H7 (cell line): ENCODE measurements around the gene DPH1. TPM values are rescaled to one million over a fixed set of nuclear protein-coding genes. Genes with fewer than 3 reads are reported as not detected.
A peak's percentile ranks its signal among the peaks of the same experiment; 100 is the strongest.

Experiments
- DNase-seq: peaks from one replicate; pipeline ENCODE4 v3.0.0; 2012
- H3K27me3 ChIP-seq: 2 replicates; pipeline ENCODE4 v1.6.0; 2011; ENCODE audit warnings: mild to moderate bottlenecking, low read length; ENCODE audit not compliant: control insufficient read depth, insufficient read depth
- H3K36me3 ChIP-seq: replicated peaks from 2 replicates; pipeline ENCODE4 v1.5.1; 2011; ENCODE audit warnings: low read length; ENCODE audit not compliant: control insufficient read depth, insufficient read depth
- H3K4me3 ChIP-seq: 2 replicates; pipeline ENCODE4 v1.5.1; 2011; ENCODE audit warnings: low read depth, mild to moderate bottlenecking, control low read depth, low read length, moderate library complexity; ENCODE audit not compliant: insufficient read depth
- total RNA-seq: library from RNA; depleted of rRNA; stranded (reverse); fragments of >200 nt; shearing (Covaris generic); gene quantifications from 2 replicates; pipeline ENCODE4 v1.2.3, GENCODE V29; 2014

DPH1 gene
- total RNA-seq, 1 experiment from 2014 or later, result 37.0 TPM

GRCh38 chr17:2017274-2017941, 12.5 kb upstream of the DPH1 start:
- H3K4me3 ChIP-seq, result no peak overlapping the region
- peaks cover 4% of the 10 kb centered on the region for H3K27me3 ChIP-seq
- H3K36me3 ChIP-seq, result no peaks in the 10 kb centered on the region
- no peak for DNase-seq

DNA sequence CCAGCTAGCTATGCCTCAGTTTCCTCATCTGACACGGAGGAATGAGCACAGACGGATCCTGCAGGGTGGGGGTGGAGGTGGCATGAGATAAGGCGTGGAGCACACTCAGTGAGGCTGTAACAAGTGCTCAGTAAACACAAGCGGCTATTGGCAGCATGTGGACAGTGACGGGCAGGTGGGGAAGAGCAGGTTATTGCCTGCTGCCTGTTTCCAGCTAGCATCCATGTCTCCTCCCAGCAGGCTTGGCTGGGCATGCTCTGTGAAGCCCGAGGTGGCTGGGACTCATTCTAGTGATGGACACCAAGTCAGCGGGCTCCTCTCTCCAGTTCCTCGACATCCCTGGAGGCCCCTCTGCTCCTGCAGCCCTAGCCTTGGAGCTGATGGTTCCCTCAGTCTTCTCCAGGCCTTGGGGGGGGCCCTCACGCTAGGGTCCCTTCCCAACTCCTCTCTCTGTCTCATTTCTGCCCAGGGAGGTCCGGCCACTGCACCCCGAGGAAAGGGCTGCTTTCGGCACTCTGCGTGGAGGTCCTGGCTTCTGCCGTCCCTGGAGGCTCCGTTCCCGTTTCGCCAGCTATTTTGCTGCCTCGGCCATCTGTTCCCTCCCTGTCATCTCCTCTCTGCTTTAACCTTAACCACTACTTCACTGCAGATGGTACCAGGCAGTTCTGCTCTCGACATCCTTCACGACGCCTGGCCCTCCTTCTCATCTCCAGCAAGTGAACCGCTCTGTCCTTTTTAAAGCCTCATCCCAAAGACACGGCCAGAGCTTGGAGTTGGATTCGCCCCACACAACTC, 11.0 kb upstream of the DPH1 start:
- Histone ChIP-seq H3K4me3 (no peak overlapping the region), H3K27me3 (peaks cover 18% of the 10 kb centered on the region), H3K36me3 (no peaks in the 10 kb centered on the region)
- no peak for DNase-seq

DNA sequence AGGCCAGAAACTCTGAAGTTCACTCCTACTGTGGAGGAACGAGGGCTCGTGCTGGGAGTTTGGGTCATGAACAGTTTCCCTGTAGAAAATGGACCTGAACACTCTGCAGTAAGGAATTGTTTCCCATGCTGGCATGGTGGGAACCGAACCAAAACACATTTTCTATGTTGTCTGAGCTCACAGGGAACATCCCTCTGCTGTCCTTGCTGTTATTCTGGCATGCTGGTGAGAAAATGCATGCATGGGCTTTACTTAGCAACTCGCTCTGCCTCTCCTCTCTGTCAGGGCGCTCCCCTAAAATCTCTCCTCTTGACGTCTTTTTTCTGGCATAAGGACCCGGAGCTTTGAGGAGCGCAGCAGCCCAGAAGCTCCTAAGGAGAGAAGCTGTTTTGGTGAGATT, 10.2 kb upstream of the DPH1 start:
- Histone ChIP-seq H3K4me3 (no peak overlapping the region), H3K27me3 (peaks cover 27% of the 10 kb centered on the region), H3K36me3 (no peaks in the 10 kb centered on the region)
- no peak for DNase-seq

DNA sequence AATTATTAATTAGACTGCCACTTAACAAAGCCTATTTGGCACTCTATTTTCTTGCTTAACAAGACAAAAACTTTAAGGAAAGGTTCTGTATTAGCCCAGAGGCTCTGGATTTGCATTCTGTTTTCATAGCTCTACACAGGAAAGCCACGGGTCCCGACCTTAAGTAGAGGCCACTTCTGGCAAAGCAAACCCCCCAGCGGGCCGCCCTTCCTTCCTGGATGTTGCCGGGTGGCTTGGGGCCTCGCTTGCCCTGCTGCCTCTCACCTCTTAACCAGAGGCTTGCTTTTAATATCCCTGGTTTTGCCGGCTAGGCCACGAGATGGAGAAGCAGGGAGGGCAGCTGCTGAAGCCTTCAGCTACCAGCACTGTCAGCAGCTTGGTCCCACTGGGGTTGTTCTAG, 9.2 kb upstream of the DPH1 start:
- Histone ChIP-seq H3K36me3 (no peaks in the 10 kb centered on the region), H3K27me3 (peaks cover 37% of the 10 kb centered on the region), H3K4me3 (no peak overlapping the region)
- no peak for DNase-seq

GRCh38 chr17:2022647-2023240, 7.2 kb upstream of the DPH1 start:
- Histone ChIP-seq H3K36me3 (no peaks in the 10 kb centered on the region), H3K4me3 (no peak overlapping the region), H3K27me3 (peaks cover 54% of the 10 kb centered on the region)
- DNase-seq, result no peak

- H3K4me3 ChIP-seq, result no peak overlapping the region
- peaks cover 59% of the 10 kb centered on the region for H3K27me3 ChIP-seq
- DNase-seq, result no peak
- H3K36me3 ChIP-seq, result no peaks in the 10 kb centered on the region
These were observed 6.7 kb upstream of the DPH1 start for GRCh38 chr17:2023256-2023655.

- H3K4me3 ChIP-seq, result peak overlapping the region; percentile 48
- H3K36me3 ChIP-seq, result no peaks in the 10 kb centered on the region
- peak; percentile 98 for DNase-seq
- H3K27me3 ChIP-seq, result peaks cover 63% of the 10 kb centered on the region
These were observed 6.0 kb upstream of the DPH1 start for GRCh38 chr17:2023692-2024571.

GRCh38 chr17:2024572-2025219, 5.3 kb upstream of the DPH1 start:
- peak; percentile 82 for DNase-seq
- Histone ChIP-seq H3K4me3 (peak overlapping the region; percentile 48), H3K27me3 (peaks cover 69% of the 10 kb centered on the region), H3K36me3 (no peaks in the 10 kb centered on the region)

- peak; percentile 93 for DNase-seq
These were observed 4.7 kb upstream of the DPH1 start, which contains the start of gene RTN4RL1 for GRCh38 chr17:2025220-2025621. Gene RTN4RL1 (minus strand): TSS chr17:2025334. CDS start chr17:2024865, 469 bp downstream.

DNA sequence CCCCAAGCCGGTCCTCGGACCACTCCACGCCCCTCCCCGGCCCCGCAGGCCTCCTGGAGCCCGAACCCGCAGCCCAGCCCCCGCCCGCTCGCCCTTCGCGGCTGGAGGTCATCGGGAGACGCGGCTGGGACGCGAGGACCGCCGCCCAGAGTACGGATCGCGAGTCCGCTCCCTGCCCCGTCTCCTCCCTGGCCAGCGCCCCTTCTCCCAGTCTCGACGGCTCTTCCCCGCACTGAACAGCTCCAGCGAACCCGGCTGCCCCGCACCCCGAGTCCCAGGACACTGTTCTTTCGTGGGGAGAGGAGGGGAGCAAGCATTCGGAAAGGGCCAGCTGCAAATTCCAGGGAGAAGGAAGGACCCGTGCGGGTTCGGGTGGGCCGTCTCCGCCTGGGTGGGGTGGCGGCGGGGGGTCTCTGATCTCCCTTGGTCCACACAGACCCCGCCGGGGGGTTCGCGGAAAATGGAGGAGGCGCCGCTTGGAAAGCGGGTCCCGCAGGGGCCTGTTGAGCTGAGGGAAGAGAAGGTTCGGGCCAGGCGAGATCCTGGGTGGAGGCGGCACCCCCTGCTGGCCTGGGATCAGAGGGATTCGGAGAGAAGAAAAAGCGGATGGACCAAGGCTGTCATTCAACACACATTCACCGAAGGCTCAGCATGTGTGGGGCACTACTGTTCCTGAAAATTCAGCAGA, 4.2 kb upstream of the DPH1 start:
- Histone ChIP-seq H3K36me3 (no peaks in the 10 kb centered on the region), H3K4me3 (peak overlapping the region; percentile 48), H3K27me3 (peaks cover 70% of the 10 kb centered on the region)
- DNase-seq, result peak; percentile 88

More at GRCh38 chr17:2025220-2025621, 4.7 kb upstream of the DPH1 start, which contains the start of gene RTN4RL1:
- H3K36me3 ChIP-seq, result no peaks in the 10 kb centered on the region
- H3K27me3 ChIP-seq, result peaks cover 70% of the 10 kb centered on the region
- H3K4me3 ChIP-seq, result peak within 1 kb of the TSS; percentile 48

- peaks cover 68% of the 10 kb centered on the region for H3K27me3 ChIP-seq
- H3K4me3 ChIP-seq, result no peak overlapping the region
- no peaks in the 10 kb centered on the region for H3K36me3 ChIP-seq
- no peak for DNase-seq
These were observed 2.3 kb upstream of the DPH1 start for GRCh38 chr17:2027528-2028233.

DNA sequence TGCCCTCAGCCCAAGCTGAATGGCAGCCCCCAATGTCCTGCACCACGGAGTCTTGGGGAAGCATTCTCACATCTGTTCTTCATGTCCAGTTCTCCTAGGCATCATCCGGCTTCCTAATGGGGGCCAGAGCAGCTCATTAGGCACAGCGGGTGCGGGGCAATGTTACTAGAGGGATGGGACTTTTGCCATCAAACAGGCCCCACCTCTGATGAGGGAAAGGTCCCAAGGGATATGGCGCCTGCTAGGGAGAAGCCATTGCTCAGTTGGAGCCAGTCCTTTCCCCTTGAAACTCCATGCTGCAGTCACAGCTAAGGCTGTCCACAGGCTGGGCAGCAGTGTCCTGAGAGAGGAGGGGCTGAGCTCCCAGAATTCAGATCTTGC, 1.7 kb upstream of the DPH1 start:
- no peak for DNase-seq
- Histone ChIP-seq H3K36me3 (no peaks in the 10 kb centered on the region), H3K4me3 (no peak overlapping the region), H3K27me3 (peaks cover 62% of the 10 kb centered on the region)

DNA sequence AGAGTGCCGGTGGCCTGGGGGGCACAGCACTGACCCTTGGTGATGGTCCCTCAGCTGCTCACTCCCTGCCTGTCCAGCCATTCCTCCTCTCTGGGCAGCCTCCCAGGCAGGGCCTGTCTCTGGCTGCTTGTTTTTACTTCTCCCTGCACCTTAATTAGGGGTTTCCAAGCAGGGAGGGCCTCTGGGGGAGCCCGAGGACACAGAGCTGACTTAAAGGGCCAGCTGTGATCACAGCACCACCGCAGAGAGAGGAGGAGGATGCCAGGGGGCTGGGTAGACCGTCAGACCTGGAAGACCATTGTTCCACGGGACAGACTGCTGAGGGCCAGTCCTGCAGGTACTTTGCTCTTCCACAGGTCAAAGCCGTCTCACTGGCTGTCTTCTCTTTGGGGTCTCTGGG, 1.2 kb upstream of the DPH1 start:
- Histone ChIP-seq H3K36me3 (no peaks in the 10 kb centered on the region), H3K27me3 (peaks cover 57% of the 10 kb centered on the region), H3K4me3 (no peak overlapping the region)
- no peak for DNase-seq
